Breast epithelium (tissue), 4 donors: ENCODE measurements around the gene ASF1B. TPM values are rescaled to one million over a fixed set of nuclear protein-coding genes. Genes with fewer than 3 reads are reported as not detected.
A peak's percentile ranks its signal among the peaks of the same experiment; 100 is the strongest.

ENCODE experiments used
- DNase-seq, 2 donors: peaks; one replicate each; pipeline ENCODE4 v3.0.0-alpha.2; 2019; ENCODE audit warnings: low spot score in 2 of 2
- H3K27ac ChIP-seq, 2 donors: fragments of 200-600 bp; sonication (generic) in 1 of 2; one replicate each; pipeline ENCODE4 v1.5.1; 2016 to 2019; ENCODE audit warnings: mild to moderate bottlenecking in 1 of 2
- H3K27me3 ChIP-seq, 2 donors: fragments of 200-600 bp; sonication (generic) in 1 of 2; one replicate each; pipeline versions ENCODE4 v1.5.1 to v1.6.0; 2017 to 2019; ENCODE audit warnings: control low read depth in 1 of 2, mild to moderate bottlenecking in 1 of 2
- H3K36me3 ChIP-seq: fragments of 200-600 bp; one replicate; pipeline ENCODE4 v1.5.1; 2019
- H3K4me1 ChIP-seq, 2 donors: fragments of 200-600 bp; sonication (generic); one replicate each; pipeline ENCODE4 v1.5.1; 2016 to 2019; ENCODE audit warnings: control low read depth in 1 of 2
- H3K4me3 ChIP-seq, 3 donors: fragments of 200-600 bp; sonication (generic); 1 replicate in 2 of 3; 2 replicates in 1 of 3; pipeline ENCODE4 v1.5.1; 2016 to 2019; ENCODE audit warnings: mild to moderate bottlenecking in 3 of 3, moderate library complexity in 2 of 3
- H3K9me3 ChIP-seq, 2 donors: fragments of 200-600 bp; sonication (generic) in 1 of 2; one replicate each; pipeline ENCODE4 v1.5.1; 2016 to 2019; ENCODE audit warnings: control low read depth in 1 of 2
- POLR2A ChIP-seq: fragments of 450-650 bp; IDR thresholded peaks from one replicate; pipeline ENCODE4 v1.6.1; 2016; ENCODE audit warnings: antibody characterized with exemption, mild to moderate bottlenecking, moderate library complexity
- POLR2AphosphoS5 ChIP-seq, 3 donors: sonication (generic); formaldehyde crosslinking; IDR thresholded peaks; one replicate each; pipeline ENCODE4 v1.6.1; 2017; ENCODE audit warnings: antibody characterized with exemption in 3 of 3
- intact Hi-C: fragments of 100-400 bp; cut with DNase I; formaldehyde crosslinking; loops from one replicate; pipeline ENCODE4 v1.15.1; 2023; ENCODE audit warnings: low total_unique reads
- total RNA-seq, 3 donors: library from RNA; depleted of rRNA; stranded (reverse); fragments of >200 nt; gene quantifications; one replicate each; pipeline ENCODE4 v1.1.0, GENCODE V29; 2016
- TF ChIP-seq, protein P1 (sequence below), 3 donors: fragments of 450-650 bp; IDR thresholded peaks; one replicate each; pipeline ENCODE4 v1.5.1; 2016 to 2017; ENCODE audit warnings: antibody characterized with exemption in 3 of 3, mild to moderate bottlenecking in 3 of 3, moderate library complexity in 3 of 3

ASF1B gene
- total RNA-seq, 3 donors from 2014 or later: 0.66 to 1.6 (median 1.2) TPM

DNA sequence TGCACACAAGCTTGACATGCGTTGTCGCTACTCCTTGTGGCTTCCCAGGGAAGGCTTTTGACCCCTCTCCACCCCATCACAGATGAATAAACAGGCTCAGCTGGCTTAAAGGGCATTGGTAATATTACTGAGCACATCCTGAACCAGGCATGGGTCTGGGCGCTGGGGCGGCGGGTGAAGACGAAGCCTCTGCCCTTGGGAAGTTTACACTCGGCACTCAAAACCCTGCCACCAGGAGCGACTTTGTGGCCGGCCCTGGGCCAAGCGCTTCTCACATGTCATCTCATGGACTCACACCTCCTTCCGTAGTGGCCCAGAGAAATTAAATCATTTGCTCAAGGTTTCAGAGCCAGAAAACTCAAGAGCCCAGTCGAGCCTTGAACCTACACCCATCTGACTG is 32.6 kb upstream of the ASF1B start:
- TF ChIP-seq POLR2AphosphoS5 (IDR thresholded peaks at IDR 0.05) (no peak), POLR2A (no peak)
- TF ChIP-seq, protein P1, sequence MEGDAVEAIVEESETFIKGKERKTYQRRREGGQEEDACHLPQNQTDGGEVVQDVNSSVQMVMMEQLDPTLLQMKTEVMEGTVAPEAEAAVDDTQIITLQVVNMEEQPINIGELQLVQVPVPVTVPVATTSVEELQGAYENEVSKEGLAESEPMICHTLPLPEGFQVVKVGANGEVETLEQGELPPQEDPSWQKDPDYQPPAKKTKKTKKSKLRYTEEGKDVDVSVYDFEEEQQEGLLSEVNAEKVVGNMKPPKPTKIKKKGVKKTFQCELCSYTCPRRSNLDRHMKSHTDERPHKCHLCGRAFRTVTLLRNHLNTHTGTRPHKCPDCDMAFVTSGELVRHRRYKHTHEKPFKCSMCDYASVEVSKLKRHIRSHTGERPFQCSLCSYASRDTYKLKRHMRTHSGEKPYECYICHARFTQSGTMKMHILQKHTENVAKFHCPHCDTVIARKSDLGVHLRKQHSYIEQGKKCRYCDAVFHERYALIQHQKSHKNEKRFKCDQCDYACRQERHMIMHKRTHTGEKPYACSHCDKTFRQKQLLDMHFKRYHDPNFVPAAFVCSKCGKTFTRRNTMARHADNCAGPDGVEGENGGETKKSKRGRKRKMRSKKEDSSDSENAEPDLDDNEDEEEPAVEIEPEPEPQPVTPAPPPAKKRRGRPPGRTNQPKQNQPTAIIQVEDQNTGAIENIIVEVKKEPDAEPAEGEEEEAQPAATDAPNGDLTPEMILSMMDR (IDR thresholded peaks at IDR 0.05): no peak
- Histone ChIP-seq H3K9me3 (no peaks in the 10 kb centered on the region), H3K27me3 (no peaks in the 10 kb centered on the region), H3K4me3 (no peak overlapping the region), H3K4me1 (no peaks in the 10 kb centered on the region), H3K36me3 (peaks cover 9% of the 10 kb centered on the region), H3K27ac (no peak overlapping the region)
- DNase-seq: no peak
- intact Hi-C loops: no loop called here

DNA sequence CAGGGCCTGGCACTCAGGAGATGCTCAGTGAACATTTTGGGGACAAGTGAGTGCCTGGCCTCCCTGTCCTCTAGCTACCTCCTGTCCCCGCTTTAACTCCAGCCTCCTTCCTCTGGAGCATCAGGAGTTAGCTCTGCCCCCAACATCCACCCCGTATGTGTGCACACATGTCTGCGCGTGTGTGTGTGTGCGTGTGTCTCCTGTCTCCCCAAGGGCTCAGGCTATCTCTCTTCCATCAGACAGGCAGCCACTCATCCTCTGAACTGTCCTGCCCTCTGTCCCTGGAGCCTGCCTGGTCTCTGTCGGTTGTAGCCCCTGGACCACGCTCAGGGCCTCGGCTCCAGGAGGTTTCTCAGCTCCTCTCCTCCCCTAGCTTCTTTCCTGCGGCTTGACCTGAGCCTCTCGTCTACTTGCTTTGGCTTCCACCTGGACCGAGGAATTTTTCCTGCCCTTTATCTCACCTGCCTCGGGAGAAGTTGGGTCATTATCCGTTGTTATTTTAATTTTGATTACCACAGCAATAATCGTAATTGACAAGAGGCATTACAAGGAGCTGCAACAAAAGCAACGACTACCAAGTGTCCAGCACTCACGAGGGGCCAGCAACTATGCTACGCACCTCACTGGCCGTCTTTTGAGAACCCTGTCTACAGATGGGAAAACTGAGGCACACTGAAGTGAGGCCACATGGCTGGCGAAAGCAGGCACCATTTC is 32.0 kb upstream of the ASF1B start:
- H3K4me1 ChIP-seq: no peaks in the 10 kb centered on the region
- no peak overlapping the region for H3K27ac ChIP-seq
- no peak for DNase-seq
- no peaks in the 10 kb centered on the region for H3K9me3 ChIP-seq
- peaks cover 9% of the 10 kb centered on the region for H3K36me3 ChIP-seq
- no peak overlapping the region for H3K4me3 ChIP-seq
- intact Hi-C loops: no loop called here
- TF ChIP-seq, protein P1 (IDR thresholded peaks at IDR 0.05): no peak
- TF ChIP-seq POLR2A (no peak), POLR2AphosphoS5 (IDR thresholded peaks at IDR 0.05) (no peak)
- H3K27me3 ChIP-seq: no peaks in the 10 kb centered on the region

DNA sequence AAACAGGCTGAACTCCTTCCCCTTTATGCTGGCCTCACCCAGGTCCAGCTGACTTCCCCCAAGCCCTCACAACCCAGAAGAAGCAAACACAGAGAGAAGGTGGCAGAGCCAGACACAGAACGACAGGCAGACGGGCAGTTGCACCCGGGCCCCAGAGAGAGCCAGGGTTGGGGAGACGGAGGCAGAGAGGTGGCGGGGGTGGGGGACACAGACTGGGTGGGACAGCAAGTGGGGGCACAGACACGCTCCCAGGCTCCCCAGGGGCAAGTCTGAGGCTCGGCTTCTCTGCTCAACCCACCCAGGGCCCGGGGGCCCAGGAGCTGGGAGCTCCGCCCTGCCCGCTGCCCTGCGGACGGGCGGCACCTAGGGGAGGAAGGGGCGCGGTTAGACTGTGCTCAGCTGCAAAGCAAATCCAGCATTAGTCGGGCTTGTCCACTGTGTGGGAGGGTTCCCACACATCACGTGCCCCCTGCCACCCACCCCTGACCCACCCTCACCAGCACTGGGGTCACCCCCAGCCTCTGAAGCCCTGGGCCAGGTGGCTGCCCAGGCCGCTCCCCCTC is 31.3 kb upstream of the ASF1B start:
- DNase-seq: no peak
- Histone ChIP-seq H3K27me3 (no peaks in the 10 kb centered on the region), H3K9me3 (no peaks in the 10 kb centered on the region), H3K4me1 (no peaks in the 10 kb centered on the region), H3K36me3 (peaks cover 9% of the 10 kb centered on the region), H3K4me3 (peak overlapping the region in 1 of 3 donors; percentile 13), H3K27ac (peak overlapping the region in 1 of 2 donors; percentile 2)
- TF ChIP-seq POLR2A: no peak
- intact Hi-C loops: no loop called here

DNA sequence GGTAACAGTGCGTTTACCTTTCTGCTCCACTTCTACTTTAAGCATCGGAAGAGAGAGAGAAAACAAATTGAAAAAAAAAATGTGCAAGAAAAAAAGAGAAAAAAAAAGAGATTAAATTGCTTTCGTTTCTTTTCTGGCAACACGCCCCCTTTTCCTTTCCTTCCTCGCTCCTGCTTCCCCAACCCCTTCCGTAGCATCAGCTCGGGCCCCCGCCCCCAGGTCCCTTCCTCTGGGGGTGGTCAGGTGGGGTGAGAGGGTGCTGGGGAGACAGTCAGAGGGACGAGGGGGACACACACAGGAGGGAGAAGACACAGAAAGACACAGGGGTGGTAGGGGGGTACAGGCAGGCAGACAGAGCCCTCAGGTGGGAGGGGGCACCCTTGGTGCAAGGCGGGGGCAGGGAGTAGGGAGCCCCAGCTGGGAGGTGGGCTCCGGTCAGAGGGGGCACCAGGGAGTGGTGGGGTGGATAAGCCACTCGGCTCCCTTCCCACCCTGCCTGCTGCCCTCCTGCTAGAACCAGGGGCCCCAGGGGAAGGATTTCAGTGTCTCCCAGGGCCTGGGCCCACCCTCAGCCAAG is 30.7 kb upstream of the ASF1B start:
- Histone ChIP-seq H3K4me3 (peak overlapping the region in 2 of 3 donors; percentile 7 to 13), H3K27ac (peak overlapping the region; percentile 32 to 36), H3K4me1 (no peaks in the 10 kb centered on the region), H3K9me3 (no peaks in the 10 kb centered on the region), H3K36me3 (peaks cover 9% of the 10 kb centered on the region), H3K27me3 (no peaks in the 10 kb centered on the region)
- DNase-seq: no peak
- TF ChIP-seq POLR2AphosphoS5 (IDR thresholded peaks at IDR 0.05) (no peak), POLR2A (no peak)
- TF ChIP-seq, protein P1 (IDR thresholded peaks at IDR 0.05): no peak
- intact Hi-C loops: no loop called here

DNA sequence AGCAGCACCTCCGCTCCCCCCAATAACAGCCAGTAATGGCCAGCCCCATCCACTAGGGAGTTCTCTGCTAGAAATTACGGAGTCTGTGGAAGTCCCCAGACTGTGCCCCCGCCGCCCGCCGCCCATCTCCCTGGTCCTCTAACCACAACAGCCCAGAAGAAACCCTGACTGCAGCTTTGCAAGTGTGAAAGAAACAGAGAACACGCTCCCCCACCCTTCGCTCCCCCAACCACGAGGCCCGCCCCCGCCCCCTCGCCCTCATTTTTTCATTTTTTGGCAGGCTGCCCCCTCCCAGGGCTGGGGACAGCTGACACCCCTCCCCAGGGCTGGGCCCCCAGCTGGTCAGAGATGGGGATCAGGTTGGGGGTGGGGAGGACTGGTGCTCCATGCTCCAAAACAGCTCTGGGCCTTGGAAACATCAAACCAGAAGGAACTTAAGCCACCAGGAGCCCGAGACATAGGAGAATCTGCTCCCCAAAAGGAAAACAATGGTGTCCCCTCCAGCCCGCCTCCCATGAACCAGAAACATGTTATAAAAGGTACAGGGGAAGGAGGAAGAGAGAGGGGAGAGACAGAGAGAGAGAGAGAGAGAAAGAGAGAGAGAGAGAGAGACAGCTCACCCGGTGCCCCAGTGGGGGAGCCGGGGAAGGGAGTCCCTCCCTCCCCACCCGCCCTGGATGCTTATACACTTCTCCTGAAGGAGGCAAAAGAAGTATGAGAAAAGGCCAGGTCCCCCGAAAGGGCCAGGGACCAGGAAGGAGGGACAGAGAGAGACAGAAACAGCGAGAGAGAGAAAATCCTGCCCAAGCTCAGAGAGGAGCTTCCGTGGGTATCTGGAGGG is 29.8 kb upstream of the ASF1B start:
- Histone ChIP-seq H3K4me3 (peak overlapping the region in 2 of 3 donors; percentile 7 to 19), H3K4me1 (no peaks in the 10 kb centered on the region), H3K36me3 (peaks cover 9% of the 10 kb centered on the region), H3K27ac (peak overlapping the region; percentile 32 to 36), H3K9me3 (no peaks in the 10 kb centered on the region), H3K27me3 (no peaks in the 10 kb centered on the region)
- DNase-seq: no peak
- intact Hi-C loops: no loop called here
- TF ChIP-seq, protein P1 (IDR thresholded peaks at IDR 0.05): no peak
- TF ChIP-seq POLR2A (no peak), POLR2AphosphoS5 (IDR thresholded peaks at IDR 0.05) (no peak)
